Mesodermal cell (in vitro differentiated cells): Measurements from ENCODE around the gene CD164.
"Not testable (repeated sequence)": the region's sequence is repeated elsewhere in the genome, so short reads cannot be mapped to it uniquely, and the experiment has no call there.

Experiments used
- H3K27ac ChIP-seq: 2 replicates; pipeline ENCODE4 v1.7.0; 2013; ENCODE audit warnings: mild to moderate bottlenecking, low read depth, low read length, moderate library complexity; ENCODE audit not compliant: severe bottlenecking
- H3K36me3 ChIP-seq: 2 replicates; pipeline ENCODE4 v1.7.1; 2013; ENCODE audit warnings: mild to moderate bottlenecking, low read length, moderate library complexity; ENCODE audit not compliant: control insufficient read depth, insufficient read depth
- H3K4me1 ChIP-seq: one replicate; pipeline ENCODE4 v1.7.1; 2013; ENCODE audit warnings: mild to moderate bottlenecking, low read length; ENCODE audit not compliant: insufficient read depth, control insufficient read depth, poor library complexity, severe bottlenecking
- H3K4me3 ChIP-seq: 2 replicates; pipeline ENCODE4 v1.7.0; 2013; ENCODE audit warnings: low read length, control low read depth, mild to moderate bottlenecking; ENCODE audit not compliant: insufficient read depth, poor library complexity, severe bottlenecking; ENCODE audit errors: extremely low read depth
- H3K9me3 ChIP-seq: 2 replicates; pipeline ENCODE4 v1.7.1; 2013; ENCODE audit warnings: mild to moderate bottlenecking, low read length, moderate library complexity; ENCODE audit not compliant: control insufficient read depth
- WGBS, 2 experiments: methylation state at CpG; one replicate each; pipeline ENCODE4 v1.1.5; 2013; ENCODE audit warnings: missing lambda C conversion rate in 2 of 2; ENCODE audit not compliant: insufficient coverage in 2 of 2; 5-methylcytosine and 5-hydroxymethylcytosine counted together

The CD164 gene

DNA sequence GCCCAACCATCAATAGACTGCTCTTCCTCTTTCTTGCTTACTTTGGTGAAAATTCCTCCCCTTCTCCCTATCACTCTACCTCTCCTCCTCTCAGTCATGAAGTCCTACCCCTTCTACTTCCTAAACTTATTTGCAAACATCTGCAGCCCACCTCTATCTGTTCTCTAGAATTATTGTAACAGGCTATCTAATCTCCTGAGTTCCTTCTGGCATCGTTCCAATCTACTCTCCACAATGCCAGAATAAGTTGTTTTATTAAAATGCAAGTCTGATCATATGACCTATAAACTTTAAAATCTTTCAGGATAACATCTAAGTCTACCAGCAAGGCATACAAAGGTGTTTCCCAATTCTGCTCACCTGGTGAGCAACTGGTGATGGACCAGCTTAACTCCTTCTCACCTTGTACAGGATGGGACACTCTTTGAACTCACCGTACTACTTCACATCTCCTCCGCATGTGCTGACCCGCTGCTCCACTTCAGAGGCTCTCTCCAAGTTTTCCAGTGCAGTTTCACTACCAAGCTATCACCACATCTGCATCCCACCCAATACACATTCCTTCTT lies 7.9 kb downstream of the CD164 start:
- Histone ChIP-seq H3K9me3 (no peaks in the 10 kb centered on the region), H3K27ac (no peak overlapping the region), H3K36me3 (peaks cover 92% of the 10 kb centered on the region), H3K4me1 (peaks cover 4% of the 10 kb centered on the region), H3K4me3 (no peak overlapping the region)
- 94 to 100% methylated on average over 2 to 3 of the region's 4 CpGs for WGBS, 2 experiments

DNA sequence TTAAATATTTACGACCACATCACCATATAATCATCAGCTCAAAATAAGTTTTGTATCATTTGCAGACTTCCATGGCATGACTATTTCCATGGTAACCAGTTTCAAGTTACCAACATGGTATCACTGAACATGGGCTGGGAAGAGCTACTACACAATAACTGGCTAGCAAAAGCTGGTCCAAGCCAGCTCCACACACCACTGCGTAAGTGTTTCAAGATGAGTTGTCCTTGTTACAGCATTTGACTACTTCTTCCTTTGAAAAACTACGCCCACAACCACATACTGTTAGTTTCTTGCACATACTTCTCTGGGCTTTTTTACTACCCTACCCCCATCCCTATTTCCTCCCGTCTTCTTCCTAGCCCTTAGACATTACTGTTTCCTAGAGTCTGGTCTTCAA lies 8.5 kb downstream of the CD164 start:
- H3K4me3 ChIP-seq = no peak overlapping the region
- no peaks in the 10 kb centered on the region for H3K9me3 ChIP-seq
- 96 to 98% methylated on average over 3 of the region's 4 CpGs for WGBS, 2 experiments
- H3K36me3 ChIP-seq = peaks cover 90% of the 10 kb centered on the region
- H3K27ac ChIP-seq = no peak overlapping the region
- H3K4me1 ChIP-seq = no peaks in the 10 kb centered on the region

DNA sequence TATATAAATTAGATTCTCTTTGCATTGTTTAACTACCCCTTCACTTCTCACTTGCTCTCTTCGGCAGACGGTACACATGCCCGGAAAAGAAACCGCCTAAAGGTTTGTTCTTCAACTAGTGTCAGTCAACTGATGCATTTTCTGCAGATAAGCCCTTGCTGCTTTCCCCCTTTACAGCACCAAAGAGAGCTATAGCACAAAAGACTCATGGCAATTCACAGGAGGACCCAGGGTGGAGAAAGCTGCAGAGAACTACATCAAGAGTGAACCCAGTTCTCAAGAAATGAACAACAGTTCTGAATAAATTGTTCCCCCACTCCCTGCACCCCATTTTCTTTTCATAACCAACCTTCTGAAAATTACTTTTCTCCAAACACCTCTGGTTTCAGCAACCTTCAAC lies 8.9 kb downstream of the CD164 start:
- no peaks in the 10 kb centered on the region for H3K4me1 ChIP-seq
- H3K36me3 ChIP-seq = peaks cover 92% of the 10 kb centered on the region
- H3K9me3 ChIP-seq = no peaks in the 10 kb centered on the region
- WGBS, 2 experiments = 95 to 100% methylated on average over 1 to 4 of the region's 4 CpGs
- H3K27ac ChIP-seq = no peak overlapping the region
- H3K4me3 ChIP-seq = no peak overlapping the region

GRCh38 chr6:109372130-109372529 lies 10.1 kb downstream of the CD164 start:
- H3K4me1 ChIP-seq = no peaks in the 10 kb centered on the region
- H3K36me3 ChIP-seq = peaks cover 92% of the 10 kb centered on the region
- H3K4me3 ChIP-seq = no peak overlapping the region
- WGBS, 2 experiments = no CpG with 5 or more reads among the region's 2 CpGs
- H3K27ac ChIP-seq = no peak overlapping the region
- H3K9me3 ChIP-seq = no peaks in the 10 kb centered on the region

DNA sequence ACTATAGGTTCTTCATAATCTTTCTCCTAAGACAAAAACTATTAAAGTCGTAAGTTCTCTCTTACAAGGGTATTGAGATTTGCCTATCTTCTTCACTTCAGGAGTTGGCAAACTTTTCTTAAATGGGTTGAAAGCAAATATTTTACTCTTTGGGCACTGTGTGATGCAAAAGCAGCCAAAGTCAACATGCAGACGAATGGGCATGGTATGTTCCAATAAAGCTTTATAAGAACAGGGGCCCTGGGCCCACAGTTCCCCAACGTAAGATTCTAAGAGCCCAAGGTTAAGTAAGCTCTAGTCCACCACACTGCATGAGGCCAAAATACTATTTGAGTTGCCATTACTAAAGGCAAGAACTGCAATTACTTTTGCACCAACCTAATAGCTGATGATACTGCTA lies 11.5 kb downstream of the CD164 start:
- no peaks in the 10 kb centered on the region for H3K4me1 ChIP-seq
- WGBS, 2 experiments = 87 to 93% methylated on average over 2 of the region's 3 CpGs
- H3K4me3 ChIP-seq = no peak overlapping the region
- H3K36me3 ChIP-seq = peaks cover 91% of the 10 kb centered on the region
- H3K27ac ChIP-seq = no peak overlapping the region
- no peaks in the 10 kb centered on the region for H3K9me3 ChIP-seq

GRCh38 chr6:109370336-109370735 lies 11.9 kb downstream of the CD164 start:
- Histone ChIP-seq H3K4me1 (no peaks in the 10 kb centered on the region), H3K4me3 (no peak overlapping the region), H3K9me3 (no peaks in the 10 kb centered on the region), H3K36me3 (peaks cover 90% of the 10 kb centered on the region), H3K27ac (no peak overlapping the region)
- WGBS, 2 experiments = no CpG with 5 or more reads among the region's 1 CpG

- 80% methylated on average over 1 of the region's 4 CpGs; no CpG with 5 or more reads in 1 of the 2 experiments for WGBS, 2 experiments
- Histone ChIP-seq H3K36me3 (peaks cover 90% of the 10 kb centered on the region), H3K4me3 (no peak overlapping the region), H3K27ac (no peak overlapping the region), H3K9me3 (no peaks in the 10 kb centered on the region), H3K4me1 (no peaks in the 10 kb centered on the region)
Observed at GRCh38 chr6:109369728-109370127, 12.5 kb downstream of the CD164 start.

DNA sequence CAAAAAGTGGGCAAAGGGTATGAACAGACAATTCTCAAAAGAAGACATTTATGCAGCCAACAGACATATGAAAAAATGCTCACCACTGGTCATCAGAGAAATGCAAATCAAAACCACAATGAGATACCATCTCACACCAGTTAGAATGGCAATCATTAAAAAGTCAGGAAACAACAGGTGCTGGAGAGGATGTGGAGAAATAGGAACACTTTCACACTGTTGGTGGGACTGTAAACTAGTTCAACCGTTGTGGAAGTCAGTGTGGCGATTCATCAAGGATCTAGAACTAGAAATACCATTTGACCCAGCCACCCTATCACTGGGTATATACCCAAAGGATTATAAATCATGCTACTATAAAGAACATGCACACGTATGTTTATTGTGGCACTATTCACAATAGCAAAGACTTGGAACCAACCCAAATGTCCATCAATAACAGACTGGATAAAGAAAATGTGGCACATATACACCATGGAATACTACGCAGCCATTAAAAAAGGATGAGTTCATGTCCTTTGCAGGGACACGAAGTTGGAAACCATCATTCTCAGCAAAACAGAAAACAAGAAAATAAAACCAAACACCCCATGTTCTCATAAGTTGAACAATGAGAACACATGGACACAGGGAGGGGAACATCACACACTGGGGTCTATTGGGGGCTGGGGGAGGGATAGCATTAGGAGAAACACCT lies 17.7 kb downstream of the CD164 start:
- not testable (repeated sequence) for H3K9me3 ChIP-seq, H3K4me3 ChIP-seq, H3K4me1 ChIP-seq, H3K27ac ChIP-seq
- 100% methylated on average over 4 of the region's 5 CpGs; no CpG with 5 or more reads in 1 of the 2 experiments for WGBS, 2 experiments
- peaks cover 88% of the 10 kb centered on the region for H3K36me3 ChIP-seq

GRCh38 chr6:109363753-109364152 lies 18.5 kb downstream of the CD164 start:
- Histone ChIP-seq H3K4me1 (no peaks in the 10 kb centered on the region), H3K27ac (no peak overlapping the region), H3K36me3 (peaks cover 91% of the 10 kb centered on the region), H3K9me3 (no peaks in the 10 kb centered on the region), H3K4me3 (no peak overlapping the region)
- WGBS, 2 experiments = 100% methylated on average over 1 of the region's 2 CpGs; no CpG with 5 or more reads in 1 of the 2 experiments

DNA sequence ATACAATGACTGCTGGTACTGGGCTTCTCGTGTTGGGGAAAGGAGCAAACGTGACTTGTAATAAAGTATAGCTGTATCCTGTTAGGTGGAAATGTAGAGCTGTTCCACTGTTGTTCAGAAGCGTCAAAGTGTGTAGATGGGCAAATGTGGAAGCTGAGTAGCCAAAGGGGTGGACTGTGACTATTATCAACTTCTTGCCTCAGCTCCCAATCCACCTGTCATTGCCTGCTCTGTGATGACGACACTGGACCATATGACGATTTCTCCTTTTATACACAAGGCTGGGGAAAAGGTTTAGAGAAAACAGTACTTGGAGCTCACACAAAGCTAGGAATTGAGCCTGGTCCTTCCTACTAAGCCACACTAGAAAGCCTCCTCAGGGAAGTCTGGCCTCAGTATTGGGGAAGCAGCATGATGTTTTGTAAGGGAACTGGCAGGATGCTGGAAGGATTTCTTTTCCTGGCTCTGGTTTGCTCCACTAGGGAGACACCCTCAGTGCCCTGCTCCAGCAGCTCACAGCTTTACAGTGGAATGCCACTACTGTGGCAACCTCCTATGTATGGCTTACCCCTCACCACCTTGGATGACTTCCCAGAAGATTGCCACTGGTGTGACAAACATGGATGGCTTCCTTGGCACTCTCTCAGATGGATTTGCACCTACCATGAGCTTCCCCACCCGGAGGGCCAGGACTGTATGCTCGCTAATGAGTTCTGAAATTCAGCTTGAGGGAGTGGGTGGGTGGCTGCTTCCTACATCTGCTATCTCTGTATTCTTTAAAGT lies 20.0 kb downstream of the CD164 start:
- Histone ChIP-seq H3K36me3 (peaks cover 91% of the 10 kb centered on the region), H3K4me3 (no peak overlapping the region), H3K4me1 (no peaks in the 10 kb centered on the region), H3K9me3 (peaks cover 6% of the 10 kb centered on the region), H3K27ac (no peak overlapping the region)
- WGBS, 2 experiments = 93 to 100% methylated on average over 3 of the region's 7 CpGs

GRCh38 chr6:109360791-109361190 lies 21.5 kb downstream of the CD164 start:
- peaks cover 19% of the 10 kb centered on the region for H3K9me3 ChIP-seq
- peaks cover 92% of the 10 kb centered on the region for H3K36me3 ChIP-seq
- no peak overlapping the region for H3K4me3 ChIP-seq
- no peak overlapping the region for H3K27ac ChIP-seq
- no peaks in the 10 kb centered on the region for H3K4me1 ChIP-seq
